Measurements from ENCODE around the gene BOLA1. TPM values are rescaled to one million over a fixed set of nuclear protein-coding genes. Genes with fewer than 3 reads are reported as not detected.

The BOLA1 gene
- total RNA-seq, 2 donors from 2014 or later: 5.3 to 7.2 TPM

DNA sequence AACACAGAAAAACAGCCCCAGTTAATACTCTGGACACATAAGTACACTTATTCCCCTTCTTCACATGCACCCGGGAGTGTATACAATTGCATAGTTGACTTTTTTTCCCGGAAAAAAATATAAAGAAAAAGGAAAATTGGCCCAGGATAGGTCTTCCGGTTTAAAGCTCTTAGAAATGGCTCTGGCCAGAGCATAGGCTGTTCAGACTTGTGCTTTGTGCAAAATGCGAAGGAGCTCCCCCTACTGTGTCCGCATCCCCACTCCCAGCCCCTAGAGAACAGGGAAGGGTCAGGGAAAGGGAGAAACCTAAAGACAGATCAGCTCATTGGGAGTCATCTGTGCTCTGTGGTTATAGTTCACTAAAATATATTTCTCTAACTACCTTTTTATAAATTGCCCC lies 42.8 kb downstream of the BOLA1 start:
- ATAC-seq (no peak), DNase-seq (no peak)
- Mint-ChIP-seq H3K27ac (peak overlapping the region; percentile 27), H3K27me3 (no peaks in the 10 kb centered on the region), H3K36me3 (ENCODE audit: low read depth) (peaks cover 6% of the 10 kb centered on the region), H3K4me1 (peaks cover 26% of the 10 kb centered on the region), H3K4me3 (no peak overlapping the region)
- H3K9me3 ChIP-seq (ENCODE audit: control insufficient read depth, low read length, poor library complexity, severe bottlenecking): no peaks in the 10 kb centered on the region

DNA sequence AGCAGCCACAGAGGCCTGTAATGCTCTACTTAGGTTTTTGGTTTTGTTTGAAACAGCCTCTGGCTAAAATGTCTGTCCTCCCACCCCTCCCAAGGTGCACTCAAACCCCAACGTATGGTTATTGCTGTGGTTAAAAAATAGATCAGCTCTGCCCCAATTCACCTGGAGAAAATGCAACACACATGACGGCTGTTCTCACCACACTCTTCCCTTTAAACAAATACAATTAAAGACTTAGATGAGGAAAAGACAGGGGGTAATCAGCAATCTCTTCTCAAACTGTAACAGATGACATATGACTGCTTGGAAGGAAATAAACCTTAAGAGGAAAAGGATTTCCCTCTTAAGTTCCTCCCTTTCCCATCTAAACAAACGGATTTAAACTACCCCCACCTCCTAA lies 43.5 kb downstream of the BOLA1 start:
- Mint-ChIP-seq H3K4me1 (peaks cover 22% of the 10 kb centered on the region), H3K27ac (peak overlapping the region; percentile 62)
- ATAC-seq: peak; percentile 44

GRCh38 chr1:149945206-149945605 lies 45.8 kb downstream of the BOLA1 start:
- H3K9me3 ChIP-seq (ENCODE audit: control insufficient read depth, low read length, poor library complexity, severe bottlenecking): no peaks in the 10 kb centered on the region
- peaks cover 9% of the 10 kb centered on the region for H3K36me3 Mint-ChIP-seq (ENCODE audit: low read depth)
- peaks cover 15% of the 10 kb centered on the region for H3K4me1 Mint-ChIP-seq
- peak overlapping the region; percentile 65 for H3K27ac Mint-ChIP-seq
- H3K27me3 Mint-ChIP-seq: no peaks in the 10 kb centered on the region
- H3K4me3 Mint-ChIP-seq: no peak overlapping the region
- DNase-seq (no peak), ATAC-seq (no peak)

More for the DNA sequence above, 43.5 kb downstream of the BOLA1 start:
- no peak for DNase-seq
- no peaks in the 10 kb centered on the region for H3K27me3 Mint-ChIP-seq
- H3K36me3 Mint-ChIP-seq (ENCODE audit: low read depth): peaks cover 6% of the 10 kb centered on the region
- no peaks in the 10 kb centered on the region for H3K9me3 ChIP-seq (ENCODE audit: control insufficient read depth, low read length, poor library complexity, severe bottlenecking)
- H3K4me3 Mint-ChIP-seq: no peak overlapping the region

GRCh38 chr1:149949911-149950310 lies 50.5 kb downstream of the BOLA1 start:
- Mint-ChIP-seq H3K4me3 (no peak overlapping the region), H3K4me1 (peaks cover 2% of the 10 kb centered on the region), H3K27ac (no peak overlapping the region), H3K36me3 (ENCODE audit: low read depth) (peaks cover 3% of the 10 kb centered on the region), H3K27me3 (no peaks in the 10 kb centered on the region)
- DNase-seq (no peak), ATAC-seq (no peak)
- no peaks in the 10 kb centered on the region for H3K9me3 ChIP-seq (ENCODE audit: control insufficient read depth, low read length, poor library complexity, severe bottlenecking)

Other genes with a start within 250 kb of the BOLA1 start
- under 1 TPM in 1 of 2 donors, not detected in 1; 0.30 TPM for gene FCGR1A, start 116.9 kb upstream of the BOLA1 start, total RNA-seq
- gene SV2A, start 18.3 kb downstream of the BOLA1 start, total RNA-seq: 1 to 10 TPM; 4.6 to 4.7 TPM
- 10 to 100 TPM; 47.2 to 53.2 TPM for gene SF3B4, start 28.2 kb downstream of the BOLA1 start, total RNA-seq
- gene MTMR11, start 37.3 kb downstream of the BOLA1 start, total RNA-seq: under 1 TPM; 0.35 to 0.73 TPM
- gene OTUD7B, start 111.2 kb downstream of the BOLA1 start, total RNA-seq: 10 to 100 TPM in 1 of 2 donors, 1 to 10 TPM in 1; 5.9 to 10.5 TPM
- 10 to 100 TPM; 17.5 to 18.4 TPM for gene VPS45, start 168.2 kb downstream of the BOLA1 start, total RNA-seq